Sigmoid colon (tissue), 7 donors: ENCODE data around the gene RNF138. TPM values are rescaled to one million over a fixed set of nuclear protein-coding genes. Genes with fewer than 3 reads are reported as not detected.

Experiments used
- DNase-seq: peaks from one replicate; pipeline ENCODE4 v3.0.0-alpha.2; 2019
- H3K27ac ChIP-seq, 4 donors: fragments of 200-600 bp; sonication (generic); one replicate each; pipeline ENCODE4 v1.5.1; 2016 to 2019; ENCODE audit warnings: mild to moderate bottlenecking in 1 of 4
- H3K27me3 ChIP-seq, 3 donors: fragments of 200-600 bp; sonication (generic); one replicate each; pipeline ENCODE4 v1.5.1; 2019; ENCODE audit warnings: mild to moderate bottlenecking in 1 of 3
- H3K36me3 ChIP-seq, 4 donors: fragments of 200-600 bp; sonication (generic); one replicate each; pipeline ENCODE4 v1.5.1; 2016 to 2019
- H3K4me1 ChIP-seq, 4 donors: fragments of 200-600 bp; sonication (generic); one replicate each; pipeline ENCODE4 v1.5.1; 2017 to 2019
- H3K4me3 ChIP-seq, 4 donors: fragments of 200-600 bp; sonication (generic); one replicate each; pipeline ENCODE4 v1.5.1; 2017 to 2019; ENCODE audit warnings: mild to moderate bottlenecking in 2 of 4, moderate library complexity in 1 of 4
- H3K9me3 ChIP-seq, 4 donors: fragments of 200-600 bp in 3 of 4; sonication (generic) in 3 of 4; one replicate each; pipeline versions ENCODE4 v1.5.1 to v1.6.1; 2013 to 2019
- CTCF ChIP-seq, 4 experiments: fragments of 450-650 bp in 3 of 4; fragments of 200-600 bp in 1 of 4; IDR thresholded peaks; one replicate each; pipeline ENCODE4 v1.5.1; 2016 to 2019; ENCODE audit warnings: antibody characterized with exemption in 4 of 4, mild to moderate bottlenecking in 3 of 4, moderate library complexity in 2 of 4
- EP300 ChIP-seq, 4 donors: sonication (generic); formaldehyde crosslinking; IDR thresholded peaks; one replicate each; pipeline ENCODE4 v1.6.1; 2017; ENCODE audit warnings: antibody characterized with exemption in 4 of 4
- POLR2A ChIP-seq, 2 donors: fragments of 450-650 bp; IDR thresholded peaks; one replicate each; pipeline ENCODE4 v1.6.1; 2016; ENCODE audit warnings: antibody characterized with exemption in 2 of 2, mild to moderate bottlenecking in 2 of 2, moderate library complexity in 2 of 2
- POLR2AphosphoS5 ChIP-seq, 4 donors: sonication (generic); formaldehyde crosslinking; IDR thresholded peaks; one replicate each; pipeline ENCODE4 v1.6.1; 2017; ENCODE audit warnings: antibody characterized with exemption in 4 of 4
- WGBS, 2 donors: extraction: QIAGEN DNeasy Blood & Tissue Kit; methylation state at CpG; one replicate each; pipeline ENCODE4 v1.1.7; 2013; 5-methylcytosine and 5-hydroxymethylcytosine counted together
- intact Hi-C: fragments of 100-400 bp; cut with DNase I; formaldehyde crosslinking; loops from one replicate; pipeline ENCODE4 v1.15.1; 2023
- polyA plus RNA-seq, 3 donors: library from polyadenylated mRNA; stranded (reverse); fragments of 200-250 nt; gene quantifications; one replicate each; pipeline ENCODE4 v1.2.3, GENCODE V29; 2013
- small RNA-seq, 3 donors: library from RNA; depleted of rRNA; stranded (forward); fragments of <200 nt; gene quantifications; one replicate each; pipeline ENCODE3, GENCODE V24; 2016
- total RNA-seq, 4 donors: library from RNA; depleted of rRNA; stranded (reverse); fragments of >200 nt; gene quantifications; one replicate each; pipeline ENCODE4 v1.1.0, GENCODE V29; 2016
- donor health status: healthy with polysubstance abuse.
- donor health status: Bipolar disorder and iron deficiency.
- donor health status: healthy.

RNF138 gene
- total and polyA plus RNA-seq, 7 donors = 8.3 to 47.4 (median 26.0) TPM

- no peaks in the 10 kb centered on the region for H3K9me3 ChIP-seq
- no peak for DNase-seq
- no peak overlapping the region for H3K4me3 ChIP-seq
- intact Hi-C loops = no loop called here
- no peaks in the 10 kb centered on the region for H3K27me3 ChIP-seq
- TF ChIP-seq POLR2A (IDR thresholded peaks at IDR 0.05) (no peak), EP300 (IDR thresholded peaks at IDR 0.05) (no peak), POLR2AphosphoS5 (IDR thresholded peaks at IDR 0.05) (no peak), CTCF (IDR thresholded peaks at IDR 0.05) (no peak)
- no peaks in the 10 kb centered on the region for H3K4me1 ChIP-seq
- H3K27ac ChIP-seq = no peak overlapping the region
- 70 to 91% methylated on average over 3 of the region's 3 CpGs for WGBS, 2 donors
- no peaks in the 10 kb centered on the region for H3K36me3 ChIP-seq
These were observed 85.9 kb downstream of the RNF138 start for GRCh38 chr18:32177530-32177929.

Small RNAs within 50 kb of the gene (small RNA-seq; reads per million reads assigned to genes)
- gene RNA5SP453 = 0 to 0.65 (median 0.11) reads per million in 3 donors

Other genes starting within 250 kb of the RNF138 start
- 10 to 100 TPM; 33.8 to 50.4 (median 41.5) TPM for gene TRAPPC8, start 148.7 kb upstream of the RNF138 start, total RNA-seq
- 10 to 100 TPM; 12.6 to 19.7 (median 16.4) TPM for gene TRAPPC8, start 148.7 kb upstream of the RNF138 start, polyA plus RNA-seq
- gene RNF125, start 73.0 kb upstream of the RNF138 start, total RNA-seq = 1 to 10 TPM in 3 of 4 donors, under 1 TPM in 1; 0.95 to 5.9 (median 2.4) TPM
- 1 to 10 TPM; 4.8 to 5.8 (median 5.7) TPM for gene RNF125, start 73.0 kb upstream of the RNF138 start, polyA plus RNA-seq
- not detected for gene MEP1B, start 98.2 kb downstream of the RNF138 start, total RNA-seq
- 1 to 10 TPM; 1.6 to 3.7 (median 1.8) TPM for gene MEP1B, start 98.2 kb downstream of the RNF138 start, polyA plus RNA-seq